GM15510 (cell line): ENCODE measurements around the gene EFNA5.

Experiments used
- POLR2A ChIP-seq: IDR thresholded peaks from 3 replicates; pipeline ENCODE4 v1.6.1; 2011; ENCODE audit warnings: borderline replicate concordance; ENCODE audit not compliant: insufficient read length; ENCODE audit errors: extremely low read depth

Gene EFNA5

DNA sequence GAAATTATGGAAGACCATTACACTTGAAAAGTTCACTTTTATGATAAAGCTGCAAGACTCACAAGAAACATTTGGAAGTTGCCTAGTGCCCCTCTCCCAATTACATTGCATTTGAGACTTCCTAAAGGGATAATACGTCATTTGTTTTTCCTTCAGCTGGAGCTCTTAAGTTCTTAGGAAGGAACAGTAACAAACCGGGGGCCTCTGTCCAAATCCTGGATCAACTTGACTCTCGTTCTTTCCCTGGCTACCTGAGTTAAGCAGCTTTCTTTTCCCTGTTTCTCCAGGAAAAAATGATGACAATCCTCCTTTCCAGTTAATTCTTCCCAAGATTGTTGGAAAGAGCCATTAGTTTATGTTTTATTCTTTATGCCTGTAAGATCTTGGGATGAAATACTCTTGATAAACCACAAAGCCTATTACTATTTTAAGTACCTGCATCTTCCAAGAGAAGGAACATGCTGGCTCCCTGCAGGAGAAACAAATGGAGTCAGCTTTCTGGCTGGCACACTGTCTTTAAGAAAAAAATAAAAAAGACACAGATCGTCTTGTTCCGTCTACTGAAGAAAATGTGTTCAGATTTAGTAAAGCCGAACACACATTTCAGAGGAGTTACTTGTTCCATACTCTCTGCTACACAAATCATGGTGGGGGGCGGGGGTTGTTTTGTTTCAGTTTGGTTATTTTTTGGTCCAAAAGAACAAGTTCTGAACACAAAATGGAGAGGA lies 297.9 kb downstream of the EFNA5 start:
- TF ChIP-seq POLR2A = no peak

DNA sequence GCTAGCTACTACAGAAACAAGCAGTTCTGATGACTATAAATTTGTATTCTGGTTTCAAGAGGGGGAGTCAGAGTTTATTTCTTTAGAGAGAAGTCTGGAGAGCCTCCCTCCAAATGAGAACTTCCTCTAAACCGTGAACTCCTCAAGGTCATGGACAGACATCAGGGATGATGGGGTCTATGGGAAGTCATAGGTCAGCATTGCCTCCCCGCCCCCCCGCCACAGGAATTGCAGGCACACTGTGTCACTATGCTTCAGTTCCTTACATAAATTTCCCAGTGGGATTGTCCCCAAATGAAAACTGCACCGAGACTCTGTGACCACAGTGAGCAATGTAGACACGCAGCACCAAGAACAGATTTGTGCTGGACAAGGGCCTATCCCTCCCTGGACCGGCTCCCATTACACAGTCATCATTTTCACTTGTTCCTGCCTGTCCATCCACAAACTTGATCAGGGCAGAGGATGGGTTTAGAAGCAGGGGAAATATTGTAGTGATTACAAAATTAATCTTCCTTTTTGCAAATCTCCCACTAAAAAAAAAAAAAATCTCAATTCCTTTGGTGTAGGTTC lies 300.3 kb downstream of the EFNA5 start:
- TF ChIP-seq POLR2A = no peak

DNA sequence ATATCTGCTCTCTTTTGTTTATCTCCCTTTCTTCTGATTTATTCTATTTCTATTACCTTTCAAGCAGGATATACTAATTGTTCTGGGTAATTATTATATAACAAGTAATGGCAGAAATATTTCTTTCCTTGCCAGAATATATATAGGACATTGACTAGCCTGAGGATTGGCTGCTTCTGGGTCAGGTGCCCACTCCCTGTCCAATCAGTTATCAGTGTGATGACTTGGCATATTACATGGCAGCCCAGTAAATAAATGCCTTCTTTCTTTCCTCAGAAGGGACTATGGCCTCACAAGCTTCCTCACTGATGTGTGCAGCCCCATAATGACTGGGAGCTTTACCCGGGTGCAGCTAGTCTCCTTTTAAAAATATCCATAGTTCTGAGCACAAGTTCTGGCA lies 301.1 kb downstream of the EFNA5 start:
- TF ChIP-seq POLR2A = no peak

DNA sequence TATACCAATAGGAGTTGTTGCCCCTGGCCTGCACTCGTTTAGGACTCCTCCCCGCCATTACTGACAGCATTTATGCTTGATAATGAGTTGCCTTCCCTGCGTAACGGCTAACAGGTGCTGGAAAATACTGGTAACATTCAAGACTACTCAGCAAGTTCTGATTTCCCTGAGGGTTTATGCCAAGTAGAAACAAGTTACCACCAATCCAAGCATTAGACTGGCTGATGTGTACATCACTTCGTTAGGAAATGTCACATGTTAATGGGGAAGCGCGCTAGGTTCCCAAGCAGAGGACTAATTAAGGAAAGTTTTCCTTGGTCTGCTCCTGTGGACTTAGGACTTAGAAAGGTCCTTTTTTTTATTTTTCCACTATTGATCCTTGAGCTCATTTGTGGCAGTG lies 302.1 kb downstream of the EFNA5 start:
- TF ChIP-seq POLR2A = no peak

DNA sequence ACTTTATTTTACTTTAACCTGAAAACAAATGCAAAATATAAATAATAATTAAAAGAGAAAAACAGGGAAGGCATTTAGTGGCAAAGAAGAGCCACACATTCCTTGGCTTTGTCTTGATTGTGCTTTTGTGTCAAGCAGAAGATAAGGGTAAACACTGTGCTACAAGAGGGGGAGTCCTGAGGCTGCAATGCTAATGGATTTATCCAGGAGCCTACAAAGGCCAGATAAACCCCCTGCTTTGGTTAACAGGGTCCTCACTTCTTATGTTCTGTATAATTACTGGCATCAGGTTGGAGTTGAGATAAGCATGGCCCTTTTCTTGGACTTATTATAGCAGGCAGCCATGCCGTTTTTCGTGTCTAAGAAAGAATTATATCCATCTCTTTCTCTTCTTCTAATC lies 302.8 kb downstream of the EFNA5 start:
- TF ChIP-seq POLR2A = no peak

DNA sequence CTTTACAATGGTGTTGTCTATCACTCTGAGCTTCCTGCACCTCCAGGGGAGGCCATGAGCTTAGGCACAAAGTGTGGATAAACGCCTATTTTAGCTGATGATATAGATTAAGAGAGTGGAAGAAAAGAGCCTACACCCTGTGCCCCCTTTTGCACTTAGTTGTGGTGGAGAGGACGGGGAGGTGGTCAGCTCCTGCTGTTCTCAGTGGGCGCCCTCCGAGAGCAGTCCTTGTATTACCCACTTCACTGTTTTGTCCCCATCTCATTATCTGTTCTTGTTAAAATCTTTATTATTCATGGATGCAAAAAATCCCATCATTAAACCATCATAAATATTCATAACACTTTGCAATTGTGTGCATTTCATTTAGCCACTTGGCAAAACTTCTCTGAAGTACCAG lies 303.3 kb downstream of the EFNA5 start:
- no peak for TF ChIP-seq POLR2A

DNA sequence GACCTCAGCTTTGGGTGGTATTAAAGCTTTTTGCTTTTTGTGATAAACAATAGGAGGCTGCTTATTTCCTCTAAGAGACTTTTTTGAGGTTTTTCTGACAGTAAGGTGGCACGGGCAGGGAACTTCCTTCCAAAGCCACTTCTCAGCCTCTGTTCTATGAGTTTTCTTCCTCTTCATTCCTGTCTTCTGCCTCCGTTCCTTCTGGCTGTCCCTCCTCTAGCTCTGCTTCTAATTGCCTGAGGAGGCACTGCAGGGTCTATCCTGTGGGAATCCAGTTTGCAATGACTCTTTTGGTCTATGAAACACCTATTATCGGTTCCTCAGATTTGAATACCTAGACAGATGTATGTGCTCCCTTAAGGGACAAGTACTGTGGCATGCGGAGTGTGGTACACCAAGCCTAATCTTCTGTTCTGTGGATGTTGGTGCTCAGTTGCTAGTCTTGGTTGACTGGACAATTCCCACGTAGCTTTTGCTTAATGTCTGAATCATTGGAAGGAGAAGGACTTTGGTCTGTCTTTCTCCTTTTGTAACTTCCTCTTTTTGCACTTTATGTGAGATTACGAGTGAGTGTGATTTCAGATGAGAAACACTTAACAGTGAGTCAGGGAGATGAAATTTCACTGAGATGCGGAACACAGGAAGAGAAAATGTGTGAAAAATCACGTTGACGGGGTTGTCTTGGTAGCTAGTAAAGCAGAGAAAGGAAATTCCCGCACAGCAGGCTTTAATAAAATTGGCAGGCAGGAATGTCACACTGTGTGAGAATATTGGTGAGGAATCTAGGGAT lies 305.2 kb downstream of the EFNA5 start:
- no peak for TF ChIP-seq POLR2A

DNA sequence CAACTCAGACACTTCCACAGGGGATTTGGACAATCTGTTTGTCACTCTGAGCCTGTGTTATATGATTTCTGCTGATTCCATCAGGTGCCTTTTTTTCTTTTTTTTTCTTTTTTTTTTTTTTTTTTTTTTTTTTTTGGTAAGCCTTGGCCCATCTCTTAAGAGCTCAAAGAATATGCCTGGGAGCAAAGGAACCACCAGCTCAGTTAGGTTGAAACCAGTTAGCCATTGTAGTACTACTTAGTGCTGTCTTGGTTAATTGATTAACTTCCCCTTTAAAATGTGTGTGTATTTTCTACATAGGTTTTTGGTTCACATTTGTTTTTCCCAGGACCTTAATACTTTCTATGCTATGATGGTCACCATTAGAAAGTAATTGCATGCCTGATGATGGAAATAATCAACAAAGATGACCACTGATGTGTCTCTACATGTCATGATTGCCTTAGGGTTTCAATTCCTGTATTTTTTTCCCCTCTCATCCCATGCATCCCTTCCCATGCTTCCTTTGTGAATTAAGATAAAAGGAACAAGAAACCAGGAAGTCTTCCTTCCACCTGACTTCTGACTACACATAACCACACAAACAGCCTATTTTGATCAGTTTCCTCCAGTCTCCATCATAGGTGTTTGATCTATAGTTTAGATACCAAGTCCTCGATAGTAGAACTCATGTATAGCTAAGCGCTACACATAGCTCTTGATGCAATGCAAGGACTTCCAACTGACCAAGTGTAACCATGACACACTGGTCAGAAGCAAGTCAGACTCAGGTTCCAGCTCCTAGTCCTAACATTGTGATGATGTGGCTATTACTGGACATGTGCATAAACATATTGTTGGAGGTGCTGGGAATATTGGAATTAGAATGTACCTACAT lies 306.1 kb downstream of the EFNA5 start:
- no peak for TF ChIP-seq POLR2A

DNA sequence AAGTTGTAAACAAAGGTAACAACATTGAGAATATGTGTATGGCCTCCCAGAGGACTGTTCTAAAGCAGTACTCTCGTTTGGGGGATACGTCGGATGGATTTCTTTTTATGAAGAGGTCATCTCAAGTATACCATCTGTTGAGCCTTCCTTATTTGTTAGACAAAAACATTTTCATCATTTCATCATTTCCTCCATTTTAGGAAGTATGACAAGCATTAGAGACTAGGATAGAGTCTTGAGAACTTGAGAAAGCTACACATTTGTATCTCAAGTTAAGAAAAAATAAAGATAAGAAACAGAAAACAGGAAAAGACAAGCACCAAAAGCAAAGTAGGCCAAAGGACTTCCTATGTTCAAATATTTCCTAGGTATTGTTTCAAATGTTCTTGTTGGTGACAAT lies 307.0 kb downstream of the EFNA5 start:
- TF ChIP-seq POLR2A = no peak

DNA sequence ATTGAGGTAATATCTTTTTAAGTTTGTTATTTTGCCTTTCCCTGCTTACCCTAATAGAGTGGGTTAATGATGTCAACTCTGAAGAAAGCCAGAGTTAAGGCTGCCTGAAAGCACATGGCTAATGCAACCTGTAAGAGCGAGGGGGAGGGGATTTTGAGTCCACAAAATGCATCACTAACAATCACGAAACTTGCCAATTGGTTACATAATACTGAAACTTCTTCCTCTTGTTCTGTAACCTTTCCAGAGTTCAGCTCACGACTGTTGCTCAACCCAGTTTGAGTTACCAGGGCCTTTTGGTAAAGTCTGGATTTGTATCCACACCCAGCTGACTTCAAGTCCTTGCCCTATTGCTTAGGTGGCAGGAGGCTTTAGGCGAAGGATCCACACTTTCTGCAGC lies 308.8 kb downstream of the EFNA5 start:
- TF ChIP-seq POLR2A = no peak

DNA sequence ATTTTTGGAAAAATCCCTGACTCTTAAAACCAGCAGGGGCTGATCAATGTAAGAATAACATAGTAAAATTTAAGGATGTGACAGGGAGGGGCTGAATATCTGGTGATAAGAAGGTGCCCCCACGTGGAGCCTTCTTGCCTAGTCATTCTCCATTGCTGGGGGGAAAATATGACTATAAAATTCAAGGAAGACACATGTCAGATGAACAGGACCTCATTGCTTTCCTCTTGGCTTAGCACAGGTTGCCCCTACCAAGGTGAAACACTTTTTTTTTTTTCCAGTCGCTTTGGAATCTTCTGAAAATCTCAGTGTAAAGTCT lies 310.9 kb downstream of the EFNA5 start:
- TF ChIP-seq POLR2A = no peak

DNA sequence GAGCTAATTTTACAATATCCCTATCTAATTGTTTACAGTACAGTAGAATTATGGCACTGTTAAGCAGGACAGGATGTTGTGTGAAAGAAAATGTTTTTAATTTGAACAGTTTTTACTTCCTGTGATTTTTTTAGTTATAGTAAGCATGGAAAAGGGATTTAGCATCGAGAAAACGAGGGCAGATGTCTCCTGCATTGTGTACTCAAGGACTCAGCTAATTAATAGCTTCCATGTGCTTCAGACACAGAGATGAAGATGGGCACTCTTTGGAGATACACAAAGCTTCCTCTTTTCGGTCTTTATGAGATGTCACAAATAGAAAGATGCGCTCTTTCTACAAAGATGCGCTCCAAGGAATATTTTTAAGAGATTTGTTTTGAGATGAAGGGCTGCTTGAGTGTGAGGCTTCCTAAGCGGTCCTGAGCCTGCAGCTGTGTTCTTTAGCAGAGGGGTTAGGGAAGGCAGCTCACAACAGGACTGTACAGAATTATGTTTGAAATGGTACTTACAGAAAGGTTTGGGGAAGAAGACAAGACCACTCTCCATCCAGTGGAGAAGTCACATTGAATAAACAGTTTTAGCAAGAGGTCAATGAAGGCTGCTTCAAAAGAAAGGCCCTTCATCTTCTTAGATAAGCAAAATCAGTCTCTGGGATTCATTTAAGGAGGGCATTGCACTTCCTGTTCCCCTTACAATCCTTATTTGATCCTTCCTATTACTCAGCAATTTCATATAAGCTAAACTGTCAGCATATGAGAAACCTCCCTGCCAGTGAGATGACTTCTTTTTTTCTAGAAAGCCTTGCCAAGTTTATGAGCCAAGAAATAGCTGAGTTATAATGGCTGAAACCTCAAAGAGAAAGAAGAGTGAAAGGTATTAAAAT lies 311.5 kb downstream of the EFNA5 start:
- TF ChIP-seq POLR2A = no peak

DNA sequence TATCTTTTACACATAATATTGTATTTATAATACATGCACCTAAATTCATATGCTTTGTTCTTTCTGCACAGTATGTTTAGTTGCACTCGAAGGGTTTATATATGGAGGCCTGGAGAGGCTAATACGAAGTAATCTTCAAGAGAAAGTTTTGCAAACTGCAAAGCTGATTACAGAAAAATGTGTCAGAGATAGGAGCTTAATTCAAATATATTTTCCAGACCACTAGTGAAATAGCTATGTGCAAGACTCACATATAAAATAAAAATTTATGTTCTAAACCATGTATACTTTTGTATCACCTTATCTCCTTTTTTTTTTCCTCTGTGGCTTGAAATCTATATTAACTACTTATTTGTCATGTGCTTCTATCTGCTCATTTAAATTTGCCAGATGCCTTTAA lies 313.8 kb downstream of the EFNA5 start:
- no peak for TF ChIP-seq POLR2A

DNA sequence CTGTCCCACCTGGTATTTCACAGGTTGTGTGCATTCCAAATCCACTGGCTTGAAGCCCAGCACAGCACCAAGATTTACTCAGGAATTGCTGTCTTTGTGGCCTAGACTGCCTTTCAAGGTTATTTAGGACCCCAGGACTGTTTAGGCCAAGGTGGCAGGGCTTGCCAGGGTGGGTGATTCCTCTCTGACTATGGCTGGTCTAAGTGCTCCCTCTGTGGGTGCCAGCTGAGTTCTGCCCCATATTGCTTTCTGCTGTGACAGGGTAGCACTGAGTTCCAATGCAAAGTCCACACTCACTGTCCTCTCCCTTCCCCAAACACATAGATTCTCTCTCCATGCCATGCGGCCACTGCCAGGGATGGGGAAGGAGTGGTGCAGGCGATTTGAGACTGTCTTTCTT lies 318.2 kb downstream of the EFNA5 start:
- no peak for TF ChIP-seq POLR2A

DNA sequence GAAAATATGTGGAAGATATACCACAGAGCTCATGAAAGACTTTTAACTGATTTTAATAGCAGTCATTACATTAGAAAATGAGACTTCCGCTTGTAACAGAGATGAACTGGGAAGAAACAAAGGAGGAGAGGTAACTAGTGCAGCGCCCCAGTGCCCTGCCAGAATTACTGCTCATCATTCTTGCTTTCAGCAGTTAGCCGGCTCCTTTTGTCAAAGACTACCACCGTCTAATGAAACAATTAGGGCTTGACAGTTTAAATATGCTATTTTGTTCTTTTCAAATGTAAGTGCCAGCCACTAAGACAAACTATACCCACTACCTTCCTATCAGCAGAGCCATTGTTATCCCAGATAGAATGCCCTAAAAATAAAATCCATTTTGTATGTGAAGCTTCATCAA lies 328.4 kb downstream of the EFNA5 start:
- no peak for TF ChIP-seq POLR2A
